Measurements from ENCODE around the gene MYH9.

The MYH9 gene

GRCh38 chr22:36234919-36235318 is 152.8 kb downstream of the MYH9 start:
- Histone ChIP-seq H3K27me3 (ENCODE audit: control insufficient read depth, insufficient read depth, low read length) (no peaks in the 10 kb centered on the region), H3K27ac (no peak overlapping the region), H3K79me2 (no peaks in the 10 kb centered on the region), H3K9ac (no peak overlapping the region), H3K4me2 (ENCODE audit: low read length) (no peak overlapping the region), H3K9me3 (ENCODE audit: control insufficient read depth, low read length) (no peaks in the 10 kb centered on the region), H3K4me1 (peaks cover 3% of the 10 kb centered on the region), H2AFZ (no peak overlapping the region), H3K4me3 (ENCODE audit: low read depth, low read length) (no peak overlapping the region), H3K36me3 (ENCODE audit: control insufficient read depth, insufficient read depth, low read length) (no peaks in the 10 kb centered on the region)
- no peak for TF ChIP-seq CTCF (IDR thresholded peaks at IDR 0.05)

GRCh38 chr22:36234213-36234612 is 153.6 kb downstream of the MYH9 start:
- Histone ChIP-seq H2AFZ (no peak overlapping the region), H3K4me2 (ENCODE audit: low read length) (no peak overlapping the region), H3K27ac (no peak overlapping the region), H3K9ac (no peak overlapping the region), H3K4me1 (peaks cover 3% of the 10 kb centered on the region), H3K9me3 (ENCODE audit: control insufficient read depth, low read length) (no peaks in the 10 kb centered on the region), H3K4me3 (ENCODE audit: low read depth, low read length) (no peak overlapping the region), H3K27me3 (ENCODE audit: control insufficient read depth, insufficient read depth, low read length) (no peaks in the 10 kb centered on the region), H3K79me2 (no peaks in the 10 kb centered on the region), H3K36me3 (ENCODE audit: control insufficient read depth, insufficient read depth, low read length) (no peaks in the 10 kb centered on the region)
- no peak for TF ChIP-seq CTCF (IDR thresholded peaks at IDR 0.05)

- Histone ChIP-seq H3K4me1 (peaks cover 3% of the 10 kb centered on the region), H2AFZ (no peak overlapping the region), H3K4me2 (ENCODE audit: low read length) (no peak overlapping the region), H3K27ac (no peak overlapping the region), H3K4me3 (ENCODE audit: low read depth, low read length) (no peak overlapping the region), H3K27me3 (ENCODE audit: control insufficient read depth, insufficient read depth, low read length) (no peaks in the 10 kb centered on the region), H3K36me3 (ENCODE audit: control insufficient read depth, insufficient read depth, low read length) (no peaks in the 10 kb centered on the region), H3K9ac (no peak overlapping the region), H3K79me2 (no peaks in the 10 kb centered on the region), H3K9me3 (ENCODE audit: control insufficient read depth, low read length) (no peaks in the 10 kb centered on the region)
- TF ChIP-seq CTCF (IDR thresholded peaks at IDR 0.05) = no peak
Measured at GRCh38 chr22:36233796-36234195, 154.0 kb downstream of the MYH9 start.

- Histone ChIP-seq H3K79me2 (no peaks in the 10 kb centered on the region), H3K4me3 (ENCODE audit: low read depth, low read length) (no peak overlapping the region), H3K36me3 (ENCODE audit: control insufficient read depth, insufficient read depth, low read length) (no peaks in the 10 kb centered on the region)
Measured at GRCh38 chr22:36232715-36233401, 154.9 kb downstream of the MYH9 start.

More at GRCh38 chr22:36232715-36233401, 154.9 kb downstream of the MYH9 start:
- Histone ChIP-seq H2AFZ (no peak overlapping the region), H3K27me3 (ENCODE audit: control insufficient read depth, insufficient read depth, low read length) (no peaks in the 10 kb centered on the region), H3K4me1 (no peaks in the 10 kb centered on the region), H3K27ac (no peak overlapping the region), H3K9me3 (ENCODE audit: control insufficient read depth, low read length) (no peaks in the 10 kb centered on the region), H3K4me2 (ENCODE audit: low read length) (no peak overlapping the region), H3K9ac (no peak overlapping the region)
- TF ChIP-seq CTCF (IDR thresholded peaks at IDR 0.05) = no peak

Data from parathyroid adenoma (tissue), 2 donors.